Ovary (tissue), 9 donors: ENCODE data around the gene ALG8. TPM values are rescaled to one million over a fixed set of nuclear protein-coding genes. Genes with fewer than 3 reads are reported as not detected.

ENCODE experiments used
- DNase-seq, 5 donors: peaks; one replicate each; pipeline ENCODE4 v3.0.0-alpha.2; 2019 to 2020
- H3K27ac ChIP-seq, 2 donors: fragments of 200-600 bp; one replicate each; pipeline versions ENCODE4 v1.5.1 to v1.8.0; 2019 to 2022
- H3K27me3 ChIP-seq: fragments of 200-600 bp; one replicate; pipeline ENCODE4 v1.8.0; 2022
- H3K36me3 ChIP-seq: fragments of 200-600 bp; sonication (generic); one replicate; pipeline ENCODE4 v1.5.1; 2019
- H3K4me1 ChIP-seq: one replicate; pipeline ENCODE4 v1.8.1; 2013; ENCODE audit warnings: mild to moderate bottlenecking, moderate library complexity; ENCODE audit not compliant: insufficient read depth
- H3K4me3 ChIP-seq: fragments of 200-600 bp; sonication (generic); one replicate; pipeline ENCODE4 v1.5.1; 2017
- H3K9me3 ChIP-seq, 2 donors: fragments of 200-600 bp in 1 of 2; sonication (generic) in 1 of 2; one replicate each; pipeline versions ENCODE4 v1.5.1 to v1.8.1; 2013 to 2019; ENCODE audit warnings: mild to moderate bottlenecking in 1 of 2, moderate library complexity in 1 of 2
- EP300 ChIP-seq: sonication (generic); formaldehyde crosslinking; IDR thresholded peaks from one replicate; pipeline ENCODE4 v1.6.1; 2017; ENCODE audit warnings: antibody characterized with exemption
- POLR2A ChIP-seq: fragments of 450-650 bp; IDR thresholded peaks from one replicate; pipeline ENCODE4 v1.6.1; 2017; ENCODE audit warnings: antibody characterized with exemption, mild to moderate bottlenecking, moderate library complexity
- WGBS, 3 donors: extraction: QIAGEN DNeasy Blood & Tissue Kit in 1 of 3; methylation state at CpG; one replicate each; pipeline versions ENCODE4 v1.1.5 to v1.1.7; 2013 to 2017; 5-methylcytosine and 5-hydroxymethylcytosine counted together
- intact Hi-C, 4 donors: fragments of 100-400 bp; cut with DNase I; formaldehyde crosslinking; loops; one replicate each; pipeline versions ENCODE4 v1.11.0 to v1.15.1; 2022 to 2023
- polyA plus RNA-seq, 2 donors: library from polyadenylated mRNA; stranded (reverse); fragments of 200-250 nt in 1 of 2; fragments of 350-450 nt in 1 of 2; fragmentation: Illumina TruSeq in 1 of 2; extraction: RNeasy Lipid Tissue Mini Kit (QIAGEN cat#74804) in 1 of 2; gene quantifications; one replicate each; pipeline ENCODE4 v1.2.3, GENCODE V29; 2013 to 2014
- total RNA-seq, 7 donors: library from RNA; depleted of rRNA in 2 of 7; stranded (reverse); fragments of >200 nt in 2 of 7; fragmentation: NEBNext Ultra II Directional in 3 of 7; extraction: Animal tissue kit (Norgen Biotek cat#: 25700) in 3 of 7; gene quantifications; one replicate each; pipeline versions ENCODE4 v1.1.0 to v1.2.4, GENCODE V29; 2016 to 2023
- TF ChIP-seq, protein P1 (sequence below), 3 donors: fragments of 450-650 bp in 2 of 3; fragments of 200-600 bp in 1 of 3; IDR thresholded peaks; one replicate each; pipeline versions ENCODE4 v1.5.1 to v1.8.0; 2016 to 2022; ENCODE audit warnings: antibody characterized with exemption in 3 of 3, mild to moderate bottlenecking in 1 of 3
- donor health status: DM: no; HTN: no; CAD: no; lungs with moderate emphysema.
- donor health status: DM: no; HTN: no; CAD: no.
- donor health status: Bipolar disorder and iron deficiency.
- donor health status: DM: yes; HTN: yes; CAD: no.
- donor health status: DM: no; HTN: no; CAD: no.
- donor health status: DM: yes; HTN: yes; CAD: no.

The ALG8 gene
- total and polyA plus RNA-seq, 9 donors = 20.1 to 57.8 (median 28.5) TPM

- TF ChIP-seq POLR2A (no peak), EP300 (peak; percentile 6)
- TF ChIP-seq, protein P1, sequence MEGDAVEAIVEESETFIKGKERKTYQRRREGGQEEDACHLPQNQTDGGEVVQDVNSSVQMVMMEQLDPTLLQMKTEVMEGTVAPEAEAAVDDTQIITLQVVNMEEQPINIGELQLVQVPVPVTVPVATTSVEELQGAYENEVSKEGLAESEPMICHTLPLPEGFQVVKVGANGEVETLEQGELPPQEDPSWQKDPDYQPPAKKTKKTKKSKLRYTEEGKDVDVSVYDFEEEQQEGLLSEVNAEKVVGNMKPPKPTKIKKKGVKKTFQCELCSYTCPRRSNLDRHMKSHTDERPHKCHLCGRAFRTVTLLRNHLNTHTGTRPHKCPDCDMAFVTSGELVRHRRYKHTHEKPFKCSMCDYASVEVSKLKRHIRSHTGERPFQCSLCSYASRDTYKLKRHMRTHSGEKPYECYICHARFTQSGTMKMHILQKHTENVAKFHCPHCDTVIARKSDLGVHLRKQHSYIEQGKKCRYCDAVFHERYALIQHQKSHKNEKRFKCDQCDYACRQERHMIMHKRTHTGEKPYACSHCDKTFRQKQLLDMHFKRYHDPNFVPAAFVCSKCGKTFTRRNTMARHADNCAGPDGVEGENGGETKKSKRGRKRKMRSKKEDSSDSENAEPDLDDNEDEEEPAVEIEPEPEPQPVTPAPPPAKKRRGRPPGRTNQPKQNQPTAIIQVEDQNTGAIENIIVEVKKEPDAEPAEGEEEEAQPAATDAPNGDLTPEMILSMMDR (IDR thresholded peaks at IDR 0.05) = no peak
- WGBS, 3 donors = 36 to 38% (median 37%) methylated on average over 17 of the region's 17 CpGs
- Histone ChIP-seq H3K27ac (peak overlapping the region; percentile 26 to 75), H3K4me3 (no peak overlapping the region), H3K27me3 (no peaks in the 10 kb centered on the region), H3K9me3 (no peaks in the 10 kb centered on the region), H3K36me3 (no peaks in the 10 kb centered on the region), H3K4me1 (peaks cover 35% of the 10 kb centered on the region)
- peak; percentile 79 to 89 (median 85) for DNase-seq
- intact Hi-C loops = loop anchor here in 2 of 4 donors (10.0 kb wide), 1 partner anchor 246 kb away; the partner anchor contains the start of gene GAB2 (in 2 of the 2)
Measured at GRCh38 chr11:78168539-78169477, 29.4 kb upstream of the ALG8 start.

GRCh38 chr11:78166855-78167469 lies 27.5 kb upstream of the ALG8 start:
- Histone ChIP-seq H3K27ac (peak overlapping the region; percentile 73 to 81), H3K36me3 (no peaks in the 10 kb centered on the region), H3K4me1 (peaks cover 49% of the 10 kb centered on the region), H3K27me3 (no peaks in the 10 kb centered on the region), H3K4me3 (no peak overlapping the region), H3K9me3 (no peaks in the 10 kb centered on the region)
- TF ChIP-seq, protein P1 (IDR thresholded peaks at IDR 0.05) = no peak
- TF ChIP-seq EP300 (no peak), POLR2A (no peak)
- intact Hi-C loops = loop anchor here in 2 of 4 donors (10.0 kb wide), 1 partner anchor 248 kb away; the partner anchor contains the start of gene GAB2 (in 2 of the 2)
- 45 to 61% (median 54%) methylated on average over 6 of the region's 6 CpGs for WGBS, 3 donors
- DNase-seq = peak in 2 of 5 donors; percentile 22 to 24

- Histone ChIP-seq H3K36me3 (no peaks in the 10 kb centered on the region), H3K27ac (peak overlapping the region; percentile 16 to 69), H3K27me3 (no peaks in the 10 kb centered on the region), H3K9me3 (no peaks in the 10 kb centered on the region), H3K4me1 (peaks cover 62% of the 10 kb centered on the region), H3K4me3 (no peak overlapping the region)
- intact Hi-C loops = loop anchor here in 2 of 4 donors (10.0 kb wide), 1 partner anchor 250 kb away; the partner anchor contains the start of gene GAB2 (in 2 of the 2)
- DNase-seq = peak in 1 of 5 donors; percentile 18
- 90 to 98% (median 95%) methylated on average over 2 of the region's 2 CpGs for WGBS, 3 donors
- TF ChIP-seq POLR2A (no peak), EP300 (no peak)
- TF ChIP-seq, protein P1 (IDR thresholded peaks at IDR 0.05) = no peak
Measured at GRCh38 chr11:78164471-78164870, 25.0 kb upstream of the ALG8 start.

- 3 to 5% (median 3%) methylated on average over 2 of the region's 2 CpGs for WGBS, 3 donors
- peak in 3 of 5 donors; percentile 41 to 53 (median 46) for DNase-seq
- H3K9me3 ChIP-seq = no peaks in the 10 kb centered on the region
- TF ChIP-seq, protein P1 (IDR thresholded peaks at IDR 0.05) = no peak
- TF ChIP-seq POLR2A = no peak
- no peak for TF ChIP-seq EP300
- H3K36me3 ChIP-seq = no peaks in the 10 kb centered on the region
- H3K27me3 ChIP-seq = no peaks in the 10 kb centered on the region
- H3K27ac ChIP-seq = peak overlapping the region; percentile 16 to 69
- intact Hi-C loops = loop anchor here in 2 of 4 donors (10.0 kb wide), 1 partner anchor 251 kb away; the partner anchor contains the start of gene GAB2 (in 2 of the 2)
- H3K4me3 ChIP-seq = no peak overlapping the region
- peaks cover 59% of the 10 kb centered on the region for H3K4me1 ChIP-seq
Measured at GRCh38 chr11:78163828-78164227, 24.4 kb upstream of the ALG8 start.
